ENCODE data around the gene SETD2.

DNA sequence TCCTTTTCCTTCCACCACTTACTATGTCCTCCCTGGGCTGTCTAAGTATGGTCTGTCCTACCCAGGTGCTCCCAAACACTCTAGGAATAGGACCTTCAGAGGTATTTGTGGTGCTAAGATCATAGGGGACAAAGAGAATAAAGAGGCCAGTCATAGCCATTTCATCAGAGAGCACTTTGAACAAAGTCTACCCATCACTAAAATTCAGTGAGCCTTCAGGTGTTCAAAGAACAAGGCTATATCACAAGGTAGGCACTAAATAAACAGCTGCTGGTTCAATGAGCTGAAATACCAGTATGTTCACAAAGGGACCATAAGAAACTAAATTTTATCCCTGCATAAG lies 145.7 kb downstream of the SETD2 start:
- TF ChIP-seq RFX5 (IDR thresholded peaks at IDR 0.05; ENCODE audit: low read length) (no peak), EZH2phosphoT487 (IDR thresholded peaks at IDR 0.05; ENCODE audit: borderline replicate concordance, low read depth) (no peak), RCOR1 (IDR thresholded peaks at IDR 0.05; ENCODE audit: low read length) (no peak), ELF1 (IDR thresholded peaks at IDR 0.05) (no peak), EP300 (IDR thresholded peaks at IDR 0.05; ENCODE audit: borderline replicate concordance in 1 of 2, low read depth in 1 of 2, low read length in 1 of 2) (no peak), TAF1 (IDR thresholded peaks at IDR 0.05; ENCODE audit: borderline replicate concordance, low read depth, low read length) (no peak)
- TF ChIP-seq, protein P1, sequence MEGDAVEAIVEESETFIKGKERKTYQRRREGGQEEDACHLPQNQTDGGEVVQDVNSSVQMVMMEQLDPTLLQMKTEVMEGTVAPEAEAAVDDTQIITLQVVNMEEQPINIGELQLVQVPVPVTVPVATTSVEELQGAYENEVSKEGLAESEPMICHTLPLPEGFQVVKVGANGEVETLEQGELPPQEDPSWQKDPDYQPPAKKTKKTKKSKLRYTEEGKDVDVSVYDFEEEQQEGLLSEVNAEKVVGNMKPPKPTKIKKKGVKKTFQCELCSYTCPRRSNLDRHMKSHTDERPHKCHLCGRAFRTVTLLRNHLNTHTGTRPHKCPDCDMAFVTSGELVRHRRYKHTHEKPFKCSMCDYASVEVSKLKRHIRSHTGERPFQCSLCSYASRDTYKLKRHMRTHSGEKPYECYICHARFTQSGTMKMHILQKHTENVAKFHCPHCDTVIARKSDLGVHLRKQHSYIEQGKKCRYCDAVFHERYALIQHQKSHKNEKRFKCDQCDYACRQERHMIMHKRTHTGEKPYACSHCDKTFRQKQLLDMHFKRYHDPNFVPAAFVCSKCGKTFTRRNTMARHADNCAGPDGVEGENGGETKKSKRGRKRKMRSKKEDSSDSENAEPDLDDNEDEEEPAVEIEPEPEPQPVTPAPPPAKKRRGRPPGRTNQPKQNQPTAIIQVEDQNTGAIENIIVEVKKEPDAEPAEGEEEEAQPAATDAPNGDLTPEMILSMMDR (IDR thresholded peaks at IDR 0.05): no peak
- TF ChIP-seq, protein P2, sequence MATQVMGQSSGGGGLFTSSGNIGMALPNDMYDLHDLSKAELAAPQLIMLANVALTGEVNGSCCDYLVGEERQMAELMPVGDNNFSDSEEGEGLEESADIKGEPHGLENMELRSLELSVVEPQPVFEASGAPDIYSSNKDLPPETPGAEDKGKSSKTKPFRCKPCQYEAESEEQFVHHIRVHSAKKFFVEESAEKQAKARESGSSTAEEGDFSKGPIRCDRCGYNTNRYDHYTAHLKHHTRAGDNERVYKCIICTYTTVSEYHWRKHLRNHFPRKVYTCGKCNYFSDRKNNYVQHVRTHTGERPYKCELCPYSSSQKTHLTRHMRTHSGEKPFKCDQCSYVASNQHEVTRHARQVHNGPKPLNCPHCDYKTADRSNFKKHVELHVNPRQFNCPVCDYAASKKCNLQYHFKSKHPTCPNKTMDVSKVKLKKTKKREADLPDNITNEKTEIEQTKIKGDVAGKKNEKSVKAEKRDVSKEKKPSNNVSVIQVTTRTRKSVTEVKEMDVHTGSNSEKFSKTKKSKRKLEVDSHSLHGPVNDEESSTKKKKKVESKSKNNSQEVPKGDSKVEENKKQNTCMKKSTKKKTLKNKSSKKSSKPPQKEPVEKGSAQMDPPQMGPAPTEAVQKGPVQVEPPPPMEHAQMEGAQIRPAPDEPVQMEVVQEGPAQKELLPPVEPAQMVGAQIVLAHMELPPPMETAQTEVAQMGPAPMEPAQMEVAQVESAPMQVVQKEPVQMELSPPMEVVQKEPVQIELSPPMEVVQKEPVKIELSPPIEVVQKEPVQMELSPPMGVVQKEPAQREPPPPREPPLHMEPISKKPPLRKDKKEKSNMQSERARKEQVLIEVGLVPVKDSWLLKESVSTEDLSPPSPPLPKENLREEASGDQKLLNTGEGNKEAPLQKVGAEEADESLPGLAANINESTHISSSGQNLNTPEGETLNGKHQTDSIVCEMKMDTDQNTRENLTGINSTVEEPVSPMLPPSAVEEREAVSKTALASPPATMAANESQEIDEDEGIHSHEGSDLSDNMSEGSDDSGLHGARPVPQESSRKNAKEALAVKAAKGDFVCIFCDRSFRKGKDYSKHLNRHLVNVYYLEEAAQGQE (IDR thresholded peaks at IDR 0.05; ENCODE audit: low read depth, low read length): no peak
